HepG2 (cell line): ENCODE data around the gene SIVA1. TPM values are rescaled to one million over a fixed set of nuclear protein-coding genes. Genes with fewer than 3 reads are reported as not detected.

Experiments
- BHLHE40 ChIP-seq: IDR thresholded peaks from 2 replicates; pipeline ENCODE4 v1.6.1; 2011; ENCODE audit warnings: low read length, improper control_type of control experiment
- CAMTA2 ChIP-seq: sonication (generic); formaldehyde crosslinking; IDR thresholded peaks from 2 replicates; pipeline ENCODE4 v1.4.0; 2020; ENCODE audit warnings: mild to moderate bottlenecking, missing genetic modification reagents, borderline replicate concordance
- HNF1A ChIP-seq, 2 experiments: sonication (generic) in 1 of 2; formaldehyde crosslinking in 1 of 2; IDR thresholded peaks; 2 replicates each; pipeline versions ENCODE4 v1.4.0 to v1.6.1; 2016 to 2020; ENCODE audit warnings: borderline replicate concordance in 1 of 2, low read depth in 1 of 2, mild to moderate bottlenecking in 1 of 2, missing genetic modification reagents in 1 of 2
- KDM4B ChIP-seq: sonication (generic); formaldehyde crosslinking; IDR thresholded peaks from 2 replicates; pipeline ENCODE4 v1.4.0; 2020; ENCODE audit warnings: missing genetic modification reagents
- KLF16 ChIP-seq, 2 experiments: sonication (generic) in 1 of 2; formaldehyde crosslinking in 1 of 2; IDR thresholded peaks; 2 replicates each; pipeline versions ENCODE4 v1.6.1 to v1.8.0; 2016 to 2023; ENCODE audit warnings: missing genetic modification reagents in 2 of 2, missing compliant biosample characterization in 1 of 2
- MAX ChIP-seq: IDR thresholded peaks from 2 replicates; pipeline ENCODE4 v1.6.1; 2012; ENCODE audit warnings: inconsistent platforms
- REST ChIP-seq, 2 experiments: IDR thresholded peaks; 2 replicates each; pipeline ENCODE4 v1.6.1; 2011 to 2012; ENCODE audit warnings: low read length in 2 of 2, borderline replicate concordance in 1 of 2, low read depth in 1 of 2, mild to moderate bottlenecking in 1 of 2, moderate library complexity in 1 of 2
- SYNCRIP ChIP-seq: fragments of 200-400 bp; formaldehyde crosslinking; IDR thresholded peaks from 2 replicates; pipeline ENCODE4 v1.6.1; 2018; ENCODE audit warnings: mild to moderate bottlenecking, low read depth, low read length; ENCODE audit not compliant: insufficient read depth
- TCF12 ChIP-seq, 2 experiments: fragments of 450-650 bp in 1 of 2; sonication (generic) in 1 of 2; formaldehyde crosslinking in 1 of 2; IDR thresholded peaks; 2 replicates each; pipeline versions ENCODE4 v1.6.1 to v1.8.0; 2017 to 2022; ENCODE audit warnings: antibody characterized with exemption in 1 of 2, mild to moderate bottlenecking in 1 of 2, missing genetic modification reagents in 1 of 2, moderate library complexity in 1 of 2
- THAP11 ChIP-seq: IDR thresholded peaks from 2 replicates; pipeline ENCODE4 v1.6.1; 2016; ENCODE audit warnings: missing biosample characterization, missing genetic modification reagents
- ZBTB14 ChIP-seq: sonication (generic); formaldehyde crosslinking; IDR thresholded peaks from 2 replicates; pipeline ENCODE4 v1.4.0; 2020; ENCODE audit warnings: missing genetic modification reagents
- ZBTB3 ChIP-seq: sonication (generic); formaldehyde crosslinking; IDR thresholded peaks from 2 replicates; pipeline ENCODE4 v1.4.0; 2020; ENCODE audit warnings: low read depth, mild to moderate bottlenecking, moderate library complexity, missing genetic modification reagents, borderline replicate concordance
- ZNF768 ChIP-seq: sonication (generic); formaldehyde crosslinking; IDR thresholded peaks from 2 replicates; pipeline ENCODE4 v1.4.0; 2020; ENCODE audit warnings: missing genetic modification reagents
- ZNF773 ChIP-seq: sonication (generic); formaldehyde crosslinking; IDR thresholded peaks from 2 replicates; pipeline ENCODE4 v1.4.0; 2020; ENCODE audit warnings: missing genetic modification reagents, borderline replicate concordance
- ZNF816 ChIP-seq: sonication (generic); formaldehyde crosslinking; IDR thresholded peaks from 2 replicates; pipeline ENCODE4 v1.8.0; 2022; ENCODE audit warnings: missing genetic modification reagents, mild to moderate bottlenecking, borderline replicate concordance
- ZSCAN20 ChIP-seq: sonication (generic); formaldehyde crosslinking; IDR thresholded peaks from 2 replicates; pipeline ENCODE4 v1.4.0; 2020; ENCODE audit warnings: missing genetic modification reagents, mild to moderate bottlenecking, borderline replicate concordance
- polyA plus RNA-seq, 8 experiments: library from polyadenylated mRNA; depleted of rRNA in 3 of 8; stranded (reverse) in 7 of 8; unstranded in 1 of 8; fragments of >200 nt; fragmentation: Illumina TruSeq in 4 of 8; extraction: Trizol in 4 of 8; gene quantifications; 2 replicates each; pipeline versions ENCODE4 v1.2.1 to v1.2.3, GENCODE V29; 2011 to 2016; ENCODE audit warnings: low read depth in 4 of 8, missing spikeins in 1 of 8, mixed read lengths in 1 of 8; ENCODE audit not compliant: insufficient read depth in 1 of 8
- total RNA-seq, 5 experiments: library from RNA; depleted of rRNA; stranded (reverse); fragments of >200 nt; fragmentation: Illumina TruSeq; extraction: Trizol; gene quantifications; 2 replicates each; pipeline ENCODE4 v1.2.3, GENCODE V29; 2016; ENCODE audit warnings: low read depth in 1 of 5

SIVA1 gene
- total and polyA plus RNA-seq, 2 of the 13 experiments (the other 11 are each of a cell fraction or from before 2014, with no cell fraction given), result 123 to 186 TPM

- peak; percentile 59 for TF ChIP-seq MAX
- TF ChIP-seq TCF12 (IDR thresholded peaks at IDR 0.05), result no peak
- TF ChIP-seq TCF12 (CRISPR knock-in tag; IDR thresholded peaks at IDR 0.05), result 0 out of 2 replicates have a peak, but pooled peaks have one; percentile 58
- no peak for TF ChIP-seq REST (IDR thresholded peaks at IDR 0.05; ENCODE audit: borderline replicate concordance in 1 of 2, low read depth in 1 of 2, low read length in 2 of 2)
- no peak for TF ChIP-seq THAP11 (CRISPR knock-in tag)
- 0 out of 4 replicates have a peak, but pooled peaks of 1 of the 2 experiments have one; percentile 76 for TF ChIP-seq KLF16 (CRISPR knock-in tag; IDR thresholded peaks at IDR 0.05)
- 0 out of 2 replicates have a peak, but pooled peaks have one; percentile 12 for TF ChIP-seq ZNF816 (CRISPR knock-in tag)
- 0 out of 2 replicates have a peak, but pooled peaks have one; percentile 3 for TF ChIP-seq BHLHE40
- no peak for TF ChIP-seq ZSCAN20 (CRISPR knock-in tag)
- TF ChIP-seq HNF1A (IDR thresholded peaks at IDR 0.05; ENCODE audit: low read depth), result no peak
- TF ChIP-seq HNF1A (CRISPR knock-in tag; IDR thresholded peaks at IDR 0.05; ENCODE audit: borderline replicate concordance), result no peak
- TF ChIP-seq KDM4B (CRISPR knock-in tag), result no peak
- TF ChIP-seq ZNF768 (CRISPR knock-in tag), result 0 out of 2 replicates have a peak, but pooled peaks have one; percentile 6
- no peak for TF ChIP-seq SYNCRIP
- peak; percentile 86 for TF ChIP-seq ZBTB14 (CRISPR knock-in tag)
- TF ChIP-seq ZNF773 (CRISPR knock-in tag), result 0 out of 2 replicates have a peak, but pooled peaks have one; percentile 46
- 0 out of 2 replicates have a peak, but pooled peaks have one; percentile 20 for TF ChIP-seq CAMTA2
- no peak for TF ChIP-seq ZBTB3 (CRISPR knock-in tag)
Observed at GRCh38 chr14:104800771-104801519, 48.0 kb downstream of the SIVA1 start, which contains the start of gene ZBTB42 (continued).
